PFSK-1 (cell line): ENCODE data around the gene WDR59.

Experiments used
- FOXP2 ChIP-seq: optimal IDR thresholded peaks from 2 replicates; pipeline ENCODE3; 2011; ENCODE audit warnings: borderline replicate concordance, control low read depth, inconsistent platforms; ENCODE audit not compliant: insufficient read depth; ENCODE audit errors: extremely low read length, extremely low read depth
- POLR2AphosphoS5 ChIP-seq: IDR thresholded peaks from 2 replicates; pipeline ENCODE4 v1.6.1; 2012; ENCODE audit warnings: low read depth, mild to moderate bottlenecking, control low read depth, low read length, moderate library complexity
- REST ChIP-seq, 2 experiments: IDR thresholded peaks; 2 replicates each; pipeline versions ENCODE4 v1.6.1 to v1.8.0; 2011 to 2012; ENCODE audit warnings: low read depth in 2 of 2, low read length in 2 of 2, control low read depth in 1 of 2, inconsistent platforms in 1 of 2, mild to moderate bottlenecking in 1 of 2, moderate library complexity in 1 of 2; ENCODE audit not compliant: insufficient read depth in 1 of 2
- SIN3A ChIP-seq: IDR thresholded peaks from 2 replicates; pipeline ENCODE4 v1.6.1; 2012; ENCODE audit warnings: mild to moderate bottlenecking, low read length, moderate library complexity, borderline replicate concordance; ENCODE audit not compliant: insufficient read depth
- TAF1 ChIP-seq: IDR thresholded peaks from 2 replicates; pipeline ENCODE4 v1.6.1; 2012; ENCODE audit warnings: low read length, control low read depth, borderline replicate concordance; ENCODE audit not compliant: insufficient read depth

- TF ChIP-seq REST (IDR thresholded peaks at IDR 0.05; ENCODE audit: insufficient read depth in 1 of 2, low read depth in 2 of 2, low read length in 2 of 2) (no peak), POLR2AphosphoS5 (no peak), SIN3A (no peak), TAF1 (no peak), FOXP2 (no peak)
Observed at GRCh38 chr16:74923766-74924460, 61.0 kb downstream of the WDR59 start.
